Smooth muscle cell (in vitro differentiated cells): ENCODE data around the gene KIAA1217. TPM values are rescaled to one million over a fixed set of nuclear protein-coding genes. Genes with fewer than 3 reads are reported as not detected.

Source experiments
- DNase-seq: peaks from one replicate; lab custom pipeline; 2025; ENCODE audit not compliant: unreplicated experiment; lab: John Stamatoyannopoulos, UW
- H2AFZ ChIP-seq: fragments of 200-600 bp; sonication (generic); 2 replicates; pipeline ENCODE4 v1.6.0; 2016; ENCODE audit warnings: antibody characterized with exemption, low read depth, mild to moderate bottlenecking
- H3F3A ChIP-seq: fragments of 200-600 bp; sonication (generic); 2 replicates; pipeline ENCODE4 v1.6.0; 2017; ENCODE audit warnings: antibody characterized with exemption, low read depth
- H3K27ac ChIP-seq: fragments of 200-600 bp; sonication (generic); 2 replicates; pipeline ENCODE4 v1.5.1; 2016; ENCODE audit warnings: low read depth, mild to moderate bottlenecking
- H3K27me3 ChIP-seq: fragments of 200-600 bp; sonication (generic); 2 replicates; pipeline ENCODE4 v1.6.1; 2016; ENCODE audit warnings: low read depth, mild to moderate bottlenecking
- H3K36me3 ChIP-seq: fragments of 200-600 bp; sonication (generic); 2 replicates; pipeline ENCODE4 v1.5.1; 2016; ENCODE audit warnings: low read depth
- H3K4me1 ChIP-seq: fragments of 200-600 bp; sonication (generic); 2 replicates; pipeline ENCODE4 v1.5.1; 2016; ENCODE audit warnings: low read depth
- H3K4me2 ChIP-seq: fragments of 200-600 bp; sonication (generic); 2 replicates; pipeline ENCODE4 v1.6.0; 2016; ENCODE audit warnings: mild to moderate bottlenecking
- H3K4me3 ChIP-seq: fragments of 200-600 bp; sonication (generic); 2 replicates; pipeline ENCODE4 v1.5.1; 2016; ENCODE audit warnings: mild to moderate bottlenecking
- H3K79me2 ChIP-seq: fragments of 200-600 bp; sonication (generic); 2 replicates; pipeline ENCODE4 v1.6.0; 2016; ENCODE audit warnings: low read depth, mild to moderate bottlenecking
- H3K9ac ChIP-seq: fragments of 200-600 bp; sonication (generic); 2 replicates; pipeline ENCODE4 v1.6.0; 2016; ENCODE audit warnings: low read depth
- H3K9me3 ChIP-seq: fragments of 200-600 bp; sonication (generic); replicated peaks from 2 replicates; pipeline ENCODE4 v1.5.1; 2016; ENCODE audit warnings: low read depth
- H4K20me1 ChIP-seq: fragments of 200-600 bp; sonication (generic); 2 replicates; pipeline ENCODE4 v1.6.0; 2016; ENCODE audit warnings: low read depth
- CTCF ChIP-seq: fragments of 200-600 bp; sonication (generic); IDR thresholded peaks from 2 replicates; pipeline ENCODE4 v1.5.1; 2017; ENCODE audit warnings: borderline replicate concordance, mild to moderate bottlenecking, antibody characterized with exemption; ENCODE audit not compliant: insufficient read depth, poor library complexity, severe bottlenecking
- WGBS: methylation state at CpG from one replicate; pipeline ENCODE4 v1.1.7; 2016; ENCODE audit warnings: low lambda C conversion rate; 5-methylcytosine and 5-hydroxymethylcytosine counted together
- polyA plus RNA-seq: library from polyadenylated mRNA; unstranded; fragments of >200 nt; fragmentation: Nextera tagmentation; extraction: Ambion mirVana; gene quantifications from 2 replicates; pipeline ENCODE4 v1.2.1, GENCODE V29; 2016
- total RNA-seq: library from RNA; depleted of rRNA; stranded (reverse); fragments of >200 nt; gene quantifications from 2 replicates; pipeline ENCODE4 v1.2.3, GENCODE V29; 2014

Gene KIAA1217
- total and polyA plus RNA-seq, 2 experiments from 2014 or later: 43.3 to 68.8 TPM

GRCh38 chr10:24453404-24453830 is 244.5 kb downstream of the KIAA1217 start:
- Histone ChIP-seq H3F3A (peaks cover 13% of the 10 kb centered on the region), H3K79me2 (peaks cover 42% of the 10 kb centered on the region), H3K36me3 (no peaks in the 10 kb centered on the region), H2AFZ (no peak overlapping the region), H3K4me1 (peaks cover 10% of the 10 kb centered on the region), H3K4me2 (peak overlapping the region; percentile 45), H3K27ac (peak overlapping the region; percentile 74), H3K9ac (peak overlapping the region; percentile 10), H4K20me1 (no peaks in the 10 kb centered on the region), H3K27me3 (no peaks in the 10 kb centered on the region), H3K9me3 (no peaks in the 10 kb centered on the region), H3K4me3 (no peak overlapping the region)
- no peak for TF ChIP-seq CTCF
- no peak for DNase-seq

GRCh38 chr10:24453973-24454372 is 245.0 kb downstream of the KIAA1217 start:
- Histone ChIP-seq H3K27me3 (no peaks in the 10 kb centered on the region), H4K20me1 (no peaks in the 10 kb centered on the region), H3K9ac (no peak overlapping the region), H2AFZ (no peak overlapping the region), H3K4me2 (peak overlapping the region; percentile 45), H3K79me2 (peaks cover 47% of the 10 kb centered on the region), H3F3A (peaks cover 10% of the 10 kb centered on the region), H3K36me3 (no peaks in the 10 kb centered on the region), H3K27ac (peak overlapping the region; percentile 74), H3K9me3 (no peaks in the 10 kb centered on the region), H3K4me1 (peaks cover 10% of the 10 kb centered on the region), H3K4me3 (no peak overlapping the region)
- 96% methylated on average over 4 of the region's 4 CpGs for WGBS
- DNase-seq: no peak
- no peak for TF ChIP-seq CTCF

- no peak for TF ChIP-seq CTCF
- peak overlapping the region; percentile 45 for H3K4me2 ChIP-seq
- 86% methylated on average over 4 of the region's 4 CpGs for WGBS
- peaks cover 48% of the 10 kb centered on the region for H3K79me2 ChIP-seq
- no peak overlapping the region for H2AFZ ChIP-seq
- no peaks in the 10 kb centered on the region for H3K27me3 ChIP-seq
- H3K36me3 ChIP-seq: no peaks in the 10 kb centered on the region
- no peak overlapping the region for H3K4me3 ChIP-seq
- H3F3A ChIP-seq: no peaks in the 10 kb centered on the region
- peaks cover 10% of the 10 kb centered on the region for H3K4me1 ChIP-seq
- no peaks in the 10 kb centered on the region for H3K9me3 ChIP-seq
- no peak overlapping the region for H3K9ac ChIP-seq
- DNase-seq: no peak
- H3K27ac ChIP-seq: peak overlapping the region; percentile 78
- no peaks in the 10 kb centered on the region for H4K20me1 ChIP-seq
Observed at GRCh38 chr10:24455447-24455846, 246.5 kb downstream of the KIAA1217 start.

GRCh38 chr10:24456322-24456721 is 247.4 kb downstream of the KIAA1217 start:
- no peaks in the 10 kb centered on the region for H3K27me3 ChIP-seq
- peak overlapping the region; percentile 78 for H3K27ac ChIP-seq
- peaks cover 54% of the 10 kb centered on the region for H3K79me2 ChIP-seq
- no peaks in the 10 kb centered on the region for H3K9me3 ChIP-seq
- no peak overlapping the region for H3K9ac ChIP-seq
- H3K4me1 ChIP-seq: peaks cover 10% of the 10 kb centered on the region
- H2AFZ ChIP-seq: no peak overlapping the region
- no peaks in the 10 kb centered on the region for H3F3A ChIP-seq
- no peaks in the 10 kb centered on the region for H4K20me1 ChIP-seq
- no peak for TF ChIP-seq CTCF
- no peak overlapping the region for H3K4me3 ChIP-seq
- H3K36me3 ChIP-seq: no peaks in the 10 kb centered on the region
- 34% methylated on average over 4 of the region's 4 CpGs for WGBS
- DNase-seq: no peak
- H3K4me2 ChIP-seq: peak overlapping the region; percentile 45
